ENCODE data around the gene NACC2.
"Not testable (repeated sequence)": the region's sequence is repeated elsewhere in the genome, so short reads cannot be mapped to it uniquely, and the experiment has no call there.

NACC2 gene

DNA sequence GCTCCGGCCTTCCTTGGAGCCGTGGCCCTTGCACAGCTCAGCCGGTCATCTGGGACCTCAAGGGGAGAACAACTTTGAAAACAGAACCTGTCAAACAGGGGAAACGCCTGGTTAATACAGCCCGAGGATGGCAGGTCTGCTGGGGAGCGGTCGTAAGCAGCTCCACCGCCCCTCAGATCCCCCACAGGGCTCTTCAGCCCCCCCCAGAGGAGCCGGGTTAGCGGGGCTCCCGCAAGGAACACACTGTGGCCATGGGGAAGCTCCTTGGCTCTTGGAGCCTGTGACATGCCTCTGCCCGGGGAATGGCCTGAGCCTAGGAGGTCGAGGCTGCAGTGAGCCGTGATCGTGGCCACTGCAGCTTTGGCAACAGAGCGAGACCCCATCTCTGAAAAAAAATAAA lies 16.8 kb upstream of the NACC2 start:
- DNase-seq (ENCODE audit: low read depth in 3 of 3, low spot score in 1 of 3), result no peak

GRCh38 chr9:136111190-136111589 lies 16.1 kb upstream of the NACC2 start:
- no peak for DNase-seq (ENCODE audit: low read depth in 3 of 3, low spot score in 1 of 3)

DNA sequence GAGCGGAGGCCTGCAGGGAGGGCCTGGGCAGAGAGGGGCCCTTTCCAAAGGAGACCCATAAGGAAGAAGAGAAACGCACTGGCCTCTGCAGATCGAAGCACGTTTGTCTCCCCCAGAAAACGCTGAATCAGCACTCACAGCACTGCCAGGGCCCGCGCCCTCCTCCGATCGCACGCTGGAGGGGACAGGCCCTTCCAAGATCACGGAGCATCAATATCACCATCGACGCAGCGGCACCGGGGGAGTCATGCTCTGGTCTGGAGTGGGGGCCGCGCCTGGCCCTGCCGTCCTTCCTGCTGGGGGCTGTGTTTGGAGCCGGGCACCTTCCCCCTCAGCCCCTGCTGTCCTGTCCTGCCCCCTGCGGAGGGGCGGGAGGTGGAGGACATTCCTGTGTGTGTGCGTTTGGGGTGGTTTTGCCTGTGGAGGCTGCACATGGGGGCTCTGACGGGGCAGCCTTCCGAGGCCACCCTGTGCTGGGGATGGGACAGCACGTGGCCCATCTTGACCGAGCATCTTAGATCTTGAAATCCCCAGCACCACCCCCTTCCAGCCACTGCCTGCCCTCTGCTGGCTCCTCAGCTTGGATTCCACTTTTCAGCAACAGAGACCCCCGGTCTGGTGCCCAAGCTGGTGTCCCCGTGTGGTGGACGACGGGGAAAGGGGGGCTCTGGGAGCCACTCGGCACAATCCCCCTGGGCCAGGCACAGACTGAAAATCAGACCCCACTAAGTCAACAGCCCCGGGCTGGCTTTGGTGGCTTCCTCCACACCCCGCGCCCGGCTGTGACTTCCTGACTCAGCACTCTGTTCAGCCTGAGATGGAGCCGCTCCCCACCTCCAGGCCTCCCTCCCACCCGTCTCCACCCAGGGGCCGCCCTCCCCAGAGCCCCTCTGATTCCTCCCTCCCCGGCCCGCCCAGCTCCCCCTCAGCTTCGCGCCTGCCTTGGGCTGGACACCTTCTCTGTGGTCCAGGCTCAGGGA lies 15.3 kb upstream of the NACC2 start:
- no peak for DNase-seq (ENCODE audit: low read depth in 3 of 3, low spot score in 1 of 3)

DNA sequence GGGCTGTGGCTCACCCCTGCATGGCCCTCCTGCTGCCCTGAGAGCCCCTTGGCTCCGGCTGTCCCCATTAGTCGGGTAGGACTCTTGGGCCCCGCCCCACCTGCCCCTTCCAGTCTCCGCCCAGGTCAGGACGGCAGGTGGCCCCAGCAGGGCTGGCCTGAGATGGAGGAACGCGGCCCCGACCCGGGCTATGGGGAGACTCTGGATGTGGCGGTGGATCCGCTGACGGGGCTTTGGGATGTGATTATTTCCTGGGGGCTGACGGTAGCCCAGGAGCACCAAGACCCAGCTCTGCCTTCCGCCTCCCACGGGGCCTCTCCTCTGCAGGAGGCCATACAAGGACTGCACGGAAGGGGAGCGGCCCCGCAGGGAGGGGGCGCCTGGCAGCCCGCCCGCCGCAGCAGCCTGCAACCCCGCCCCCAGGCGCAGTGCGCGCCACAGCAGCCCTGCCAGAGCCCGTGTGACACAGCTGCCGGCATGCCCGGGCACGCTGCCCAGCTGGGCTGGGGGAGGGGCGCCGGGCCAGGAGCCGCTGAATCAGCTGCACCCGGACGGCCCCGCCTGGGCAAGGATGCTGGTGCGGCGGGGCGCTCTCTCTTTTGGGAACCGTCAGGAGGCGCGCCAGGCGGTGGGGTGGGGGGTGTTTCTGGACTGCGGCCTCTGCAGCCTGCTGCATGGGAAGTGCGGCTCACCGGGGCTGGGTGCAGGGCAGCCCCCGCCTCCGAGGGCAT lies 14.4 kb upstream of the NACC2 start:
- DNase-seq (ENCODE audit: low read depth in 3 of 3, low spot score in 1 of 3), result peak; percentile 79 to 85 (median 82)

DNA sequence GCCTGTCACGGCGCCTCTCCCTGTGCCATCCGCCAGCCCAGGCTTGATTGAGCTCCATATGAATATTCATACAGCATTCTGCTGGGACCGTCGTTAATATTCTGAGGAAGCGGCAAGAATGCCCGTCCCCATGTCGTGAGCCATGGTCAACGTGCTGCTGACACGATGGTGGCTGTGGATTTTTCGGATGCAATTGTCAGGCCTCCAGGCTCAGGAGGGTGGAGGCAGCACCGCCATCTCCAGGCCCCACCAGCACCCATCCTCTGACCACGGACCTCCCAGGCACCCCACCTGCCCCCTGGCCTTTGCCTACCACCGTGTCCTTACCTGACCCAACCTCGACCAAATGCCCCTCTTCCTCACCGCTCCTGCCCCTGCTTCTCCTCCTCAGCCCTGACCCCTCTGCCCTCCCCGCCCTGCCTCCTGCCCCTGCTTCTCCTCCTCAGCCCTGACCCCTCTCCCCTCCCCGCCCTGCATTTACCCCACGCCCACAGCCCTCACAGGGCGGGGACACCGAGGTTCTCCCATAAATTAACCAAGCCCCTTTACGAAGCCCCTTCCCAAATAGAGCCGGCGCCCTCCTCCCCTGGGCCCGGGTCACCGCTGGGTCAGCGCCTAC lies 13.7 kb upstream of the NACC2 start:
- DNase-seq (ENCODE audit: low read depth in 3 of 3, low spot score in 1 of 3), result no peak

GRCh38 chr9:136107953-136108647 lies 13.0 kb upstream of the NACC2 start:
- no peak for DNase-seq (ENCODE audit: low read depth in 3 of 3, low spot score in 1 of 3)

DNA sequence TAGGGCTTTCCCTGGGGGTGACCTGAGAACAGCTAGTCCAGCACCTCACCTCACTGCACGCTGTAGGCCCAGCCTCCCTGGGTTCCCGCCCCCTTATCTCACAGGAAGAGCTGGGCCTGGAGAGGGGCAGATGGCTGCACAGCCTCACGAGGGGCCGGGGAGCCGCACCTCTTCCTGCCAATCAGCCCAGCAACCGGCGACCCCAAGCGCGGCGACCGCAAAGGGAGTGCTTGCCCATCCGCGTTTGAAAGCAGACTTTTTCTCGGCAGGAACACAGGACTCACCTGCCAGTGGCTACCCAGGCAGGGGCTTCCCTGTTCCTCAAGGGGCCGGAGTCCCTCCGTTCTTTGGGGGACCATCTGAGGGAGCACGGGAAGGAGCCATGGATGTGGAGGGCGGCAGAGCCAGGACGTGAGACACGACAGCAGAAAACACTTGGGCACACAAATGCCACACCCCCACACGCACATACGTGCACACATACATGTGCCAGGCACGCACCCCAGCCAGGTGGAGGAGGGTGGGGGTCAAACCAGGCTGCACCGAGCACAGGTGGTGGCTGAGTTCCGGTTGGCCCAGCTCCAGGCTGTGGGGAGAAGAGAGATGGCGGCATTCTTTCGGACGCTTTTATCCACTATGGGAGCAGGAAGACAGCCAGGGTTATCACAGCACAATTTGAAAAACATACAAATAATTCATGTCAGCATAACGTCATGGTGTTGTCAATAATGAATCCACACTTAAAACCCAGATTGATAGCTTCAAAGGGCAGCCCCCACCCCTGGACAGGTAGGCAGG lies 12.3 kb upstream of the NACC2 start:
- no peak for DNase-seq (ENCODE audit: low read depth in 3 of 3, low spot score in 1 of 3)

GRCh38 chr9:136105398-136106135 lies 10.5 kb upstream of the NACC2 start:
- no peak for DNase-seq (ENCODE audit: low read depth in 3 of 3, low spot score in 1 of 3)

DNA sequence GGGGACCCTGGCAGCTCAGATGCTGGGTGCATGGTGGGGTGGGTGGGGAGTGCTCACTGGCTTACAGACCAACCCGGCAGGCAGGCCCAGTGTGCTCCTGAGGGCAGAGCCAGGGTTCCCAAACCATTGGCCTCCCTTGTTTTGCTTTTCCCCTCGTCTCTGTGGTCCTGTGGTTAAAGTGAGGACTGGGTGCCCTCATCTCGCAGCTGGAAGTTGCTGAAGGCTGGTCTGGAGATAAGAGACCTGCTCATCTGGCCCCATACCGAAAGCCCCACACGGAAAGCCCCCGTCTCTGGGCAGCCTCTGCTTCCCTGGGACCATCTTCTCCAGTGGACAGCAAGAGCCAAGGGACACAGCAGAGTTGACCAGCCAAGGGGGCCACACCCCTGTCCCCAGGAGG lies 9.8 kb upstream of the NACC2 start:
- no peak for DNase-seq (ENCODE audit: low read depth in 3 of 3, low spot score in 1 of 3)

DNA sequence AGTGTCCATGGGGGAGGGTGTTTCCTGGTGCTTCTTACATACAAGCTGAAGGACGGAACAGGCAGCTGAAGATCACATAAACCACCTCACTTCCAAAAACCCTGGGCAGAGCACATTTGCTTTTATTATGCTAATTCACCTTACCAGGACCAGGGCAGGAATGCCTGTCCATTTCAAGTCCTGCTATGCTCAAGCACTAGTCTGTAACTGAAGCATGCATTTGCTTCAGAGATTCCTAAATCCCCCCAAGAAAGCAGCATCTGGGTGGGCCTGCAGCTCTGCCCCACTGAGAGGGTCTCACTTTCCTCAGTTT lies 9.4 kb upstream of the NACC2 start:
- no peak for DNase-seq (ENCODE audit: low read depth in 3 of 3, low spot score in 1 of 3)

DNA sequence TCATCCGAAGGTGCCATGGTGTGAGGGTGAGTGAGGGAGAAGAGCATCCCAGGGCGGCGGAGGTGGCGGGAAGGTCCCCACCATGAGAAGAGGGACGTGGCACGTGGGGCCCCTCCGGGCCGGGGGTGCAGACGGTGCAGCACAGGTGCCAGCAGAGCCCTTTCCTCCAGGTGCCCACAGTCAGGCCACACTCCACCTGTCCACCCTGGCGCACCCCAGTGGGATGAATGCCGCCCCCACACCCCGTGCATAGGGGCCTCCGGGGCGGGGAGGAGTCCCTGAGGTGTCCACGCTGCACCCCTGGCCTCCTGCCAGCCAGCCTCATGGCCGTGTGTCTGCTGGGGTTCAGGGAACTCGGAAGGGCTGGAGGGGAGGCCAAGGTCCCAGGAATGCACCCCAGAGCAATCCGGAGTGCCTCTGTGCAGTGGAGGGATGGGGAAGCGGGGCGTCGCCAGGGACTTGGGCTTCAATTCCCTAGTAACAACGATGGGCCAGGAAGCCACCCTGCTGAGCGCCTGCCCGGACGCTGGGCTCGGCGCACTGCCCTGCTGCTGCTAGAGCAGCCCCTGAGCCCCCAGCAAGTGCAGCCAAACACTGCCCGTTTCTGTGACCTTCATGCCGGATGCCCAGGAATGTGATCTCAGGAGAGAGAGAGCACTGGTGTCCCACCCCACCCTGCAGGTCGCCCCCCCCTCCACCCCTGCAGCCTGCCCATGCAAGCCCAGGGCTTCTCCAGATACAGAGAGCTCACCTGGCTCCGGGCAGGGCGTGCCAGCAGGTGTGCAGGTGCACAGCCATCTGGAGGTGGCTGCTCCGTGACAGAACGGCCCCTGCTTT lies 8.8 kb upstream of the NACC2 start:
- DNase-seq (ENCODE audit: low read depth in 3 of 3, low spot score in 1 of 3), result no peak

GRCh38 chr9:136101615-136102074 lies 6.6 kb upstream of the NACC2 start:
- DNase-seq (ENCODE audit: low read depth in 3 of 3, low spot score in 1 of 3), result not testable (repeated sequence)

- no peak for DNase-seq (ENCODE audit: low read depth in 3 of 3, low spot score in 1 of 3)
Observed at GRCh38 chr9:136100700-136101614, 5.9 kb upstream of the NACC2 start.

GRCh38 chr9:136099542-136099941 lies 4.5 kb upstream of the NACC2 start:
- no peak for DNase-seq (ENCODE audit: low read depth in 3 of 3, low spot score in 1 of 3)

GRCh38 chr9:136098844-136099243 lies 3.8 kb upstream of the NACC2 start:
- DNase-seq (ENCODE audit: low read depth in 3 of 3, low spot score in 1 of 3), result no peak

DNA sequence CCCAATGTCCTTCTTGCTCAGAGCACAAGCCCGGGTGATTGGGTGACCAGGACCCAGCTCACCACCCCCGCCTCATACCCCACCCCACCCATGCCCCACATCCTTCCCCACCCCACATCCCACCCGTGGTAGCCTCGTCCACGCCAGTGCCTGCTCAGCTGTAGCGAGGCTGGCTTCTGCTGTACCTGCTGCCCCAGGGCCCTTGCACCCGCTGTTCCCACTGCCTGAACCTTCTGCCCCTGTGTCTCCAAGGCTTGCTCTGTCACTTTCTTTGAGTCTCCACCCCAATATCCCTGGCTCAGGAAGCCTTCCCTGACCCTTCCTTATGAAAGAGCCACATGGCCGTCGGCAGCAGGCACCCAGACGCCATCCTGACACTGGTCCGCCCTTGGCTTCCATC lies 3.1 kb upstream of the NACC2 start:
- no peak for DNase-seq (ENCODE audit: low read depth in 3 of 3, low spot score in 1 of 3)

DNA sequence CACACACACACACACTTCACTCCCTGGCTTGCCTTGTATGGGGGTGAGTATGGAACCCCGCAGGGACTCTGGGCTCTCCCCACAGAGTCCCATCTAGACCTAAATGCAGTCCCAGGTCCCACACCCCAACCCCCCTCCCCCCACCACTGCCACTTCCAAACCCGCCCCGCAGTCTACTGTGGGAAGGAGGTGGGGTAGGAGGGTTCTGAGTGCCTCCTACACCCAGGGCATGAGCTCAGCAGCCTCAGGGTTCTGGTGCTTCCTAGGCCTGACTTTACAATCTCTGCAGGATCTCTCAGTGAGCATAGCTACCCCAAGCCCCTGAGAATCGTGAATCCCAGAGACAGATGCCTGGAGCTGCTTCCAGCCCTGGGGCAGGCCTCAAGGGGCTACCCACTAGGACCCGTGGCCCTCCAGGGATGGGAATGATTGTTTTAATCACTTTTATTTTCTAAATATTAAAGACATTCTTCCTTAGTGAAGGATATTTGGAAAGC lies 1.5 kb upstream of the NACC2 start:
- DNase-seq (ENCODE audit: low read depth in 3 of 3, low spot score in 1 of 3), result no peak

Data from stimulated activated CD4-positive, alpha-beta T cell treated with anti-CD3 and anti-CD28 coated beads, TNF-alpha, amount 100 ng/mL, for 1 hour (primary cell).